HG03575 (cell line): ENCODE results near the gene ALKBH2.

Experiments used
- ATAC-seq: cut with Tn5 transposase; IDR thresholded peaks from one replicate; pipeline ENCODE4 v1.9.1; 2021; ENCODE audit not compliant: unreplicated experiment, insufficient number of reproducible peaks, low FRiP score; ENCODE audit errors: extremely low read depth

Gene ALKBH2

DNA sequence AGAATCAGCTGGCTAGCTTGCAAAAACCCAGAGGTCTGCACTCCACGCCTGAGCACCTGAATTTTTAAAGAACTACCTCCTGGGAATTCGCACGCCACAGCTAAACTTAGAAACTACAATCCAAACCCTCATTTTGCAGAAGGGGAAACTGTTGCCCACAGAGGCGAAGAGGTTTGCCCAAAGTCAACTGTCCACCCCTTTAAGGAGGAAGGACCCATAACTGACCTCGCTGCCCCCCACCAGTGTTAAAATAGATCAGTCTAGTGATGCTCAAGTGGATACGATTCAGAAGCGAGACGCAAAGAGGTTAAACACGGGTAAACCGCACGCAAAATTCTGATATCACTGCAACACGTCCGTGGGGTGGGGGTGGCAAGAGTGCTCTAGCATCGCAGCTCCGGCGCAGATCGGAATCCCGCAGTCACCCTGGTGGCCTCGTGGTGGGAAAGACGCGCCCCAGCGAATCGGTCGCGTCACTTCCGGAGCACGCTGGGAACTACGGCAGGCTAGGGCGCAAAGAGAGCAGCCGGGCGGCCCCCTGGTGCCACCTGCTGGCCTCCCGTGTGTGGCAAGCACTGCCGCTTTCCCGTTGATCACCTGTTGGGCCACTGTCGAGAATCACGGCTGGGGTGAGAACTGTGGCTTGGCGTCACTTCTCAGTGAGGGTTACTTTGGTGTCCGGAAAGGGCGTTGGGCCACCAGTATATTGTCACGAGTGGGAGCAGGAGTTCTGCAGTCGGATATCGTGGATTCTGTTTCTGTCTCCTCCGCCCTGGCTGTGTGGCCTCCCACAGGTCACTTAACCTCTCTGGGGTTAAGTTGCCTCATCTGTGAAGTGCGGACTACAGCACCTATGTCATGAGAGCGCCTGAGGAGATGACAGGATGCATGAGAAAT is at the start of gene ALKBH2:
Gene ALKBH2 (minus strand): TSS at position 451 of the 897 bp plus-strand sequence. CDS start 686 bp downstream, outside the sequence.
- no peak for ATAC-seq

DNA sequence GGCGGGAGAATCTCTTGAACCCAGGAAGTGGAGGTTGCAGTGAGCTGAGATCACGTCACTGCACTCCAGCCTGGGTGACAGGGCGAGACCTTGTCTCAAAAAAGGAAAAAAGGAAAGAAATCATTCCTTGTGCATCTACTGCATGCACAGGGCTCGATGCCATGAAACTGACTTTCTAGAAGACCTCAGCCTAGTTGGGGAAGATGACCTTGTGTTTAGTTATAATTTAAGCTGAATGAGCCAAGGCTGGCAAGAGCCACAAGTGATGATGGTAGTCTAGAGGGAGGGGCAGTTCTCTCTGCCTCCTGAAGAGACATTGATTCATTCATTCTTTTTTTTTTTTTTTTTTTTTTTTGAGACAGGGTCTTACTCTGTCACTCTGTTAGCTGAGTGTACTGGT is 47.3 kb upstream of the ALKBH2 start:
- no peak for ATAC-seq

DNA sequence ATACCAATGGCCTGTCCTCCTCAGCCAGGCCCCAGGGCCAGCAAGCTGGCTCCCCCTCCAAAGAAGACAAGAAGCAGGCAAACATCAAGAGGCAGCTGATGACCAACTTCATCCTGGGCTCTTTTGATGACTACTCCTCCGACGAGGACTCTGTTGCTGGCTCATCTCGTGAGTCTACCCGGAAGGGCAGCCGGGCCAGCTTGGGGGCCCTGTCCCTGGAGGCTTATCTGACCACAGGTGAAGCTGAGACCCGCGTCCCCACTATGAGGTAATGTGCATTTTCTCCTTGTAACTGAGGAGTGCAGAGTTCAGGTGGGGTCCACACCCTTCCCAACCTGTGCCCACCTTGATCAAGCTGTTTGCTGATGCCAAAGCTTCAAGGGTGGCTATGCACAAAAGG is 46.5 kb upstream of the ALKBH2 start:
- no peak for ATAC-seq

DNA sequence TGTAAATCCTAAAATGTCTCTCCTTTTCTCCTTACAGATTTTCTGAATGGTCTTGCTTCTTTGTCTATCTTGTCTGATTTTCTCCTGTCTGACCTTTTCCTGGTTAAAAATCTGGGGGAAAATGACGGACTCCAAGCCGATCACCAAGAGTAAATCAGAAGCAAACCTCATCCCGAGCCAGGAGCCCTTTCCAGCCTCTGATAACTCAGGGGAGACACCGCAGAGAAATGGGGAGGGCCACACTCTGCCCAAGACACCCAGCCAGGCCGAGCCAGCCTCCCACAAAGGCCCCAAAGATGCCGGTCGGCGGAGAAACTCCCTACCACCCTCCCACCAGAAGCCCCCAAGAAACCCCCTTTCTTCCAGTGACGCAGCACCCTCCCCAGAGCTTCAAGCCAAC is 46.1 kb upstream of the ALKBH2 start:
- ATAC-seq: no peak

DNA sequence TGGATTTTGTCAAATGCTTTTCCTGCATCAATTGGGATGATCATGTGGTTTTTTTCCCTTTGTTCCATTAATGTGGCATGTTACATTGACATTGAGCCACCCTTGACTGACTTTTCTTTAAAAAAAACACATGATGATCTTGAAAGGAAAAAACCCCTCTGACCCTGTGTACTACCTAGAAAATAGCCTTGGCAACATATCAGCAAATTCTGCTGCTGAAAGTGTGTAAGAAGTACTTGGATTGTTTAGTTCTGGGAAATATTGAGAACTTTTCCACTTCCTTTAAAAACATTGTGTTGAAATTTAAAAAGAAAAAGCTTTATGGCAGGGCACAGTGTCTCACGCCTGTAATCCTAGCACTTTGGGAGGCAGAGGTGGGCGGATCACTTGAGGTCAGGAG is 43.8 kb upstream of the ALKBH2 start:
- no peak for ATAC-seq

DNA sequence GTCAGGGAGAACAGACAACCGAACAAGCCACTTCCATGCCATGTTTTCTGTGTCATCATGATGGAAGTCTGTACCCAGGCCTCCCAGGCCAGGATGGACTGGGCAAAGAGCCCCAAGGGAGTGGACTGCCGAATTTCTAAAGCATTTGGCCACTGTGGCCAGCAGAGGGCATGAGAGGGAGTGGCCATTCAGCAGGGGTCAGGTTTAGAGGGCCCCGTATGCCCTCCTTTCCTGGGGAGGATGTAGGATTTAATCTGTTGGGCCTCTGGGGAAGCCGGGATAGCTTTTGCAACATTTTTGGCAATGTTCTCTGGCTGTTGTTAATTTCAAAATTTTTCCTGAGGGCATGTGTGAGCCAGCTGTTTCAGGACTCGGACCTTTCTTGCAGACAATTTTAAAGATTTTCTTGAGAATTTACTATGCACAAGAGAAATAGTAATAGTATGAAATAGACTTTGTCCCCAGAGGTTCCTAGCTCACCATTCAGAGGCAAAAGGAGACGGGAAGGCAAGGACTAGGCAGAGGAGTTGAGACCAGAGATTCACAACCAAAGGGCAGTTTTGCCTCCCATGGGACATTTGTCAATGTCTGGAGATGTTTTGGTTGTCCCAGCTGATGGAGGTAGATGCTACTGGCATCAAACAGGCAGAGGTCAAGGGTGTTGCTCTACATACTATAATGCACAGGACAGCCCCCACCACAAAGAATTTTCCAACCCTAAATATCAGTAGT is 41.1 kb upstream of the ALKBH2 start:
- no peak for ATAC-seq

DNA sequence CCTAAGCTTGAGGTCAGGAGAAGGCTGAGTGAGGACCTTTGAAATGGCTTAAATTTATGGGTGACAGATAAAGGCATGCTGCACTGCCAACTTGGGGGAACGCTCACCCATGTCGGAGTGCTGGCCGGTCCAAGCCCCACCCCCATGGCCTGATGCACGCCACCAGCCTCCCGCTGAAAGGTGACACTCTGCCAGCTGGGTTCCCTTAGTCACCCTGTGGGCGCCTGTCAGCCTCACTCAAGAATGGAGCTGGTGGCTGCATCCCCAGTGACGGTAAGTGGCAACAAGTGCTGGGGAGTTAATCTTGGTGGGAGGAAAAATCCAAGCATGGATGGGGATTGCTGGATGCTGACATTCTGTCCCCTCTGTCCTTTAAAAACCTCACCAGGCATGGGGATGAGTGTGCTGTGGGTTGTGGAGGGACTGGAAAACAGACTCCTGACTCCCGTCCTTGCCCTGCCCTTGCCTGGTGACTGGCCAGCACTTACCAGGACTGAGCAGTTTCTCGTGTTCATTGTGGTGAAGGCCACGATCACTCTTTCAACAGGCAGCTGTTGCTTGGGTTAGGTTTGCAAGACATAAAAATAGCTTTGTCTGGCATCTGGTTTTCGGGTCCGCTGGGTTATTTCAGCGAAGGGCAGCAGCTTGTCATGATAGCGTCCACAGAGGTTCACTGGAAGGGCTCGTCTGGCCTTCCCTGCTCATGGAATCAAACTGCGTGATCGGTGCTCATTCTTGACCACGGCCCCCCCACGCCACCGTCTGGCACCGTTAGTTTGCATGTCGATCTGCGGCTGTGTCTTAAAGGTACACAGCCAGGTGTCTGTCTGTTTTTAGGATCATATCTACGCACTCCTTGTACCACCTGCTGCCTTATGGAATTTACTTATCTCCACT is 38.1 kb upstream of the ALKBH2 start:
- ATAC-seq: no peak

DNA sequence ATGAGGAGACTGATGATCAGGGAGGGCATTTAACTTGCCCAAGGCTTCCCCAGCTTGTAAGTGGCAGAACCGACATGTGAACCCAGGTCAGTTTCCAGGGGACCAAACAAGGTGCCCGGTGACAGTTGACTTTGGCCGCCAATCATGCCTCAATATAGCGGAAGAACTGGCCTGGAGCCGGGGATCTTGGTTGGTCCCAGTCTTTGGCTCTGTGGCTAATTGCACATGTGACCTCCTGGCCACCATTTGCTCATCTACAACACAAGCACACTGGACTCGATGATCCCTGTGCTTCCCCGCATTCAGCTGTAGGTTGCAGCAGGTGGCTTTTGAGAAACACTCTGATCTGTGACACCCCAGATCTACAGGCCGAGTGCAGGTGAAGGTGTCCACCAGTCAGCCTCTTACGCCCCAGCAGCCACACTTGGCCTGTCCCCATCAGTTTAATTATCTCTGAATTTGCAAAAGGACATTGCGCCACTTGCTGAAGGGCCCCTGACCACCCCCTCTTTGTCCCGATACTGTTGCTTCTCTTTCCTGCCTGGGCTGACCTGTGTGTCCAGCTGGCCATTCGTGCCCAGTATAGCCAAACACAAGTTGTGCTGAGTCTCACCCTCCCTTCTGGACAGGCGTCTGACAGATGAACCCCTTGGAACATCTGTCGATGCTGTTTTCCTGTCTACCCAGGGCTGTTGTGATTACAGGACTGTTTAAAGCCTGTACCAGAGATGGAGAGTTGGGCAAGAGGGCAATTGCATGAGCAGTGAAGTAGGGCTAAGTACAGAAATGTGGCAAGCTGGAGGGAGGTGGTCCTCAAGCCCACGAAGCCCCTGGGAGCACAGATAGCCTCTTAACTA is 37.3 kb upstream of the ALKBH2 start:
- no peak for ATAC-seq

DNA sequence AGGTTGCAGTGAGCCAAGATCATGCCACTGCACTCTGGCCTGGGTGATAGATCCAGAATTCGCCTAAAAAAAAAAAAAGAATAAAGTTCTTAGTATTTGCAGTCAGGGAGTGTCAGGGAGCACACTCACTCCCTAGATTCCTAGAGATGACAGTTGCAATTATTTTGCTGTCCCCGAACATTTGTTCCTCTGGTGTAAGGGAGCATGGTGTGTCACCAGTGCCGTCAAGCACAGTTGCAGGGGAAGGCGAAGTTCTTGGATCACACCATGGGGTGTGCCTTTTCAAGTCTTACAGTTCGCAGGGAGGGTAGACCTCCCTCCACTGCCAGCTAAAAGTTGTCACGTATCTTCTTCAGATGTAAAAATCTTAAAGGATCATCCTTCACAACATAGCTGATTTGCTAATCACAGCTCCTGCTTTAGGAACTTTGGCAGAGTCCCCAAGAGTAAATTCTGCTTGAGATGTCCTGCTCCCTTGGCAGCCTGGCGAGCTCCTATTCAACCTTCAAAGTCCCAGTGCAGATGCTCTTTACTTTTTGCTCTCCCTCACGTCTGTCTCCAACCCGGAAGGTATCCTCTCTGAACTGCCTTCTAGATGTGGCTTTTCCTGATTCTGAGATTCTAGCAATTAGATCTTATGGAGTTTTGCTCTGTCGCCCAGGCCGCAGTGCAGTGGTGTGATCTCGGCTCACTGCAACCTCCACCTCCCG is 34.4 kb upstream of the ALKBH2 start:
- no peak for ATAC-seq

DNA sequence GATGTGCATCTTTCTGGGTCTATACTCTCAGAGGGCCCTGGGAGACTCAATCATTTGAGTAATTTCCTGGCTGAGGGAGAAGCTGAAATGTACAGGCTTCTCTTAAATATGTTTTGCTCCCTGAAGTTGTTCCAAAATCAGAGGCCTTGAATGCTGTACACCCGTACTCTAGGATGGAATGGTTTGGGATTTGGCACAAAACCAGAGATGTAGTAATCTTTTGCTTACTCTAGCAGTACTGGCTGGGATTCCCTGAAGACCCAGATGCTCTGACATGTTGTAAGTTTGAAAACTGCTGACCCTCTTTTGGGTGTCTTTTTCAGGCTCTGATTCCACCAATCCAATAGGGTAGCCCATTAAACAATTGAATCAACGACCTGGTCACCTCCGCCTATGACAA is 33.5 kb upstream of the ALKBH2 start:
- ATAC-seq: no peak

DNA sequence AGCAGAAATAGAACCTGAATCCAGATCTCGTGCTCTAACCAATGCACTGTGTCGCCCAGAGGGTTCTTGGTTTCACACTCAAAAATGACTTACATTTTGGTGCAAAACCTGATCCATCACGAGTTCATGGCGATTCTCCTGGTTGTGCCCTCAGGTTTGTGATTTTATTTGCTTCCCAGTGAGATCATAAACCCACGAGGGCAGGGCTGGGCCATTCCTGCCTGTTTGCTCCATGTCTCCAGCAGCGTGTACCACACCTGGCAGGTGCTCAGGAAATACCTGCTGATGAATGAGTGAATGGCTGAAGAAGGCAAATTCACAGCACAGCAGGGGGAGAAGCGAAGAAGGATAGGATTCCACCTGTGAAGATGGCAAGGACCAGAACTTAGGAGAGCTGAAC is 32.5 kb upstream of the ALKBH2 start:
- ATAC-seq: no peak

DNA sequence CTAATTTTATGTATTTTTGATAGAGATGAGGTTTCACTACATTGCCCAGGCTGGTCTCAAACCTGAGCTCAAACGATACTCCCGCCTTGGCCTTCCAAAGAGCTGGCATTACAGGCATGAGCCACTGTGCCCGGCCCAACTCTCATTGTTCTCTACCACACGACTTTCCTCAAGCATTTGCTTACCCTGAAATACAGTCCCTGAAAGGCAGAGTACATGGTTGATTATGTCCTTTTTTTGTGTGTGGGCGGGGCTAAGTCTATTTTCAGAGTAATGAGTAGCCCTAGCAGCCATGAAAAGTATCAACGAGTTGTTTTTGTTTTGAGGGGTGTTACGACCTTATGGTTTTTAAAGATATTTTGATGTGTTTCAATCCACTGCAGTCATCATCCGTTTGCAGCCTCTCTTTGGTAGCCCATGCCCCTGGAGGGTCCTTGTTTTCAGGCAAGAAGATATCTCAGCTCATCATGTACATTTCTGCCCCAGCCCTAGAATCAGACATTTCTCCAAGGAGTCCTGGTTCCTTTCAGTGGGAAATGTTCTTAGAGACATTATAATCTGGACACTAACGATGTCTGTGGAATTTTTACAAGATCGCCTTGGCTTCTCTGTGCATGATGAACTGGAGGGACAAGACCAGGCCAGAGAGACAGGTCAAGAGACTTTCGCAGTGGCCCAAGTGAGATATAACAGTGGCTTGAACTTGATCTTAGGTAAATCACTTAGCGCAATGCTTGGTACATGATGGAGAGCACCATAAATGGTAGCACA is 31.8 kb upstream of the ALKBH2 start:
- ATAC-seq: no peak

DNA sequence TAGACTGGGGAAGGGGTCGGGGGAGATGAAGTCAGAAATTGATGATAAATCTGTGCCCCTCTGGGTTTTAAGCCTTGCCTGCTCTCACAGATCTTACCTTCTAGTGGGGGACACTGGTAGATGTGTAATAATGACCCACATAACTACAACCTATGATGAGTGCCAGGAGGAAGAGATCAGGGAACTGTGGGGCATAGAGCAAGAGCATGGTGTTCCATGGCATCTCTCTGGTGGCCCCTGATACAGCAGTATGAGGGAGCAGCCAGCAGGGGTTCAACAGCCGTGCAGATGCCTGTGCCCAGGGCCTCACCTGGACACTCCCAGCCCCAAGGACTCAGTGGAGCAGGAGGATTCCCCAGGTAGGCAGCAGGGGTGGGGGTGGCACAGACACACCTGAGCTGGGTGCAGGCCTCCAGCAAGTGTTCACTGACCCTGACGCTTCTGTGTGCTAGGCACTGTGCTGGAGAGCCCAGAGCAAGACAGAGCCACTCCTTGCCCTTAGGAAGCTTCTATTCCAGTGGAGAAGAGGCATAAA is 28.1 kb upstream of the ALKBH2 start:
- no peak for ATAC-seq

DNA sequence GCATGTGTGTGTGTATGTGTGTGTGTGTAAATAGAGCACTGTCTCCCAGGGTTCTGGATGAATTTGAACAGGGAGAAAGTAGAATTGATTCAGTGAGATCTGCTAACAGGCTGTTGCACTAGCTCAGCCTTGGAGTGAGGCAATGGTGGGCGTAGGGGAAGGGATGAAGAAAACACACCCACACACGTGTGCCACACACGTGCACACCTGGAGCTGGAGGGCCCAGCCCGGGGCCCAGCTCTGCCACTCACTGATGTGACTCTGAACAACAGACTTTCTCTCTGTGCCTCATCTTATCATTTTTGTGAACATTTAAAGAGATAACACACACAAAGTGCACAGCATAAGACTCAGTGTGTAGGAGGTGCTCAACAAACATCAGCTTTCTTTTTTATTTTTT is 27.3 kb upstream of the ALKBH2 start:
- no peak for ATAC-seq

DNA sequence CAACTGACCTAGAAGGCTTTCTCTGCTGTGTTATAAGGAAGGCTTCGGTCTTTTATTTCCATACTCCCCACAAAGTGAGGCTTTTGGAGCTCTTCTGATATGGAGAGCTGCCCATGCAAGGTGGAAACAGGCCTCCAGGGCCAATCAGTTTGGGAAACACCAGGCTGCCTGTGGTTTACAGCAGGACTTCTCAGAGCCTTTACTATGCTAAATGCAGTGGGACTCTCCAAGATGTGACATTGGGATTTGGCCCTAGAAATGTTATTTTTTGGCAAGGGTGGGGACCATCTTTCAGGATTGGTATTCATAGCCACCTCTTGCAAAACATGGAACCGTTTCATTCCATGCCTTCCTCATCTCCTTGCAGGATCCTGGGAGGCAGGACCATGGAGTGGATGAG is 26.8 kb upstream of the ALKBH2 start:
- ATAC-seq: no peak

DNA sequence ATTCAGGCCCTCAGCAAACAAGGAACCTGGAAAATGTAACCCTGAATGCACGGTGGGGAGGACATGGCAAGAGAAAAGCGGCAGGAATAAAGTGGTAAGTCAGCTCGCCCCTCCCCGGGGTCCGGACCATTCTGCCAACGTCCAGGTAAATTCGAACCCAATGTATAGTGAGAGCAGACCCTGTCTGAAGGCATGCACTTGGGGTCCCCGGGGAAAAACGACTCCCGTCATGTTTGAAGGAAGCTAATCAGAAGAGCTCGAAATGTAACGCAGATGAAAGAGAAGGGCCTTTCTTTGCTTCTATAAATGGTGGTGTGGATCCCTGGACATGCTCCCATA is 23.3 kb upstream of the ALKBH2 start:
- ATAC-seq: no peak
